GM18505 (cell line): Measurements from ENCODE around the gene AJM1.

Source experiments
- ATAC-seq: cut with Tn5 transposase; IDR thresholded peaks from one replicate; pipeline ENCODE4 v1.9.1; 2021; ENCODE audit not compliant: unreplicated experiment
- POLR2A ChIP-seq: IDR thresholded peaks from 4 replicates; pipeline ENCODE4 v1.6.1; 2011; ENCODE audit warnings: borderline replicate concordance; ENCODE audit not compliant: insufficient read depth, insufficient read length; ENCODE audit errors: extremely low read depth

Gene AJM1

DNA sequence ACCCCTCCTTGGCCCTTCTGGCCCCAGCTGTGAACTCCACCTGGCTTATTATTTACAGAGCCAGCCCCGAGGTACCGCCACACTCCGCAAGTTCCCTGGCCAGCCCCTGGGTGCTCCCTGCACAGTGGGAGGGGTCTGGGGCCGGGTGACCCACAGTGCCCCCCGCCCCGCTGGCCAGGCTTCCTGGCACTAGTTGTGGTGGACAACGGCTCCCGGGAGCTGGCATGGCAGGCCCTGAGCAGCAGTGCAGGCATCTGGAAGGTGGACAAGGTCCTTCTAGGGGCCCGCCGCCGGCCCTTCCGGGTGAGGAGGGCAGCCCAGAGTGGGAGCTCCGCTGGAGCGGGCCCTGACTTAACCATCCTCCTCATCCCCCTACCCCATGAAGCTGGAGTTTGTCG is 13.8 kb downstream of the AJM1 start:
- ATAC-seq = no peak
- TF ChIP-seq POLR2A = no peak

- TF ChIP-seq POLR2A = no peak
- no peak for ATAC-seq
Measured at GRCh38 chr9:136856541-136857141, 14.4 kb downstream of the AJM1 start.

DNA sequence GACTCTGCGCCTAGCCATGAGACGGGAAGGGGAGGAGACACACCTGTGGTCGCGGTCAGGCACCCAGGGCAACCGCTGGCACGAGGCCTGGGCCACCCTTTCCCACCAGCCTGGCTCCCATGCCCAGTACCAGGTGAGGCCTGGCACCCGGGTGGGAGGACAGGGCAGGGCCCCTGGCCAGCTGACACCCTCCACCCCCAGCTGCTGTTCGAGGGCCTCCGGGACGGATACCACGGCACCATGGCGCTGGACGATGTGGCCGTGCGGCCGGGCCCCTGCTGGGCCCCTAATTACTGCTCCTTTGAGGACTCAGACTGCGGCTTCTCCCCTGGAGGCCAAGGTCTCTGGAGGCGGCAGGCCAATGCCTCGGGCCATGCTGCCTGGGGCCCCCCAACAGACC is 14.9 kb downstream of the AJM1 start:
- ATAC-seq = no peak
- TF ChIP-seq POLR2A = no peak

GRCh38 chr9:136857581-136858412 is 15.5 kb downstream of the AJM1 start:
- TF ChIP-seq POLR2A = no peak
- ATAC-seq = no peak

GRCh38 chr9:136858452-136858843 is 16.2 kb downstream of the AJM1 start:
- TF ChIP-seq POLR2A = no peak
- no peak for ATAC-seq

GRCh38 chr9:136858844-136859757 is 16.8 kb downstream of the AJM1 start:
- ATAC-seq = no peak
- TF ChIP-seq POLR2A = no peak

- TF ChIP-seq POLR2A = no peak
- ATAC-seq = no peak
Measured at GRCh38 chr9:136860529-136860928, 18.3 kb downstream of the AJM1 start.

- TF ChIP-seq POLR2A = no peak
- no peak for ATAC-seq
Measured at GRCh38 chr9:136860933-136861873, 18.9 kb downstream of the AJM1 start.

DNA sequence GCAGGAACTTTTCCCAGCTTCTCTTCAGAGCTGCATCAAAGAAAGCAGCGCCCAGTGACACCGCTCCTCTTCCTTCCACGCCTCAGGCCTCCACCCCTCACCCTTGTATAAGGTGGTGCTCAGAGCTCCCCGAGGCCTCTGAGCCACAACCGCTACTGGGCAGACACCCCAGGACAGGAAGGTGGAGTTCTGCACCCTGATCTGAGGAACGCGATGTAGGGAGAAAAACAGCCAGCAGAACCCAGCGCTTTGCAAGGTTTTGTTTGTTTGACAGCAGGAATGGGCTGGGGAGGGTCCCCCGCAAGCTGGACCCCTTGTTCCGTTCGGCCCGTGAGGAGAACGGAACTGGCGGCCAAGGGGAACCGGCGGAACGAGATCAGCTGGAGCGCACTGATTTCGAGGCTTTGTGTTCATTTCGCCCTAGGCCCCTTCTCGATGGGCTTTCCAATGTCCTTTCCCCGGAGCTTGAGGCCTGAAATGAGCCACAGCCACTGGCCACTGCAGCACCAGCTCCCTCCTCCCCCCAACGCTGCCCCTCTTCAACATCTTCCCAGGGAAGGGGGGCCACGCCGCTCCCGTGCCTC is 19.7 kb downstream of the AJM1 start:
- ATAC-seq = no peak
- no peak for TF ChIP-seq POLR2A

GRCh38 chr9:136862849-136863622 is 20.8 kb downstream of the AJM1 start:
- TF ChIP-seq POLR2A = no peak
- ATAC-seq = no peak

DNA sequence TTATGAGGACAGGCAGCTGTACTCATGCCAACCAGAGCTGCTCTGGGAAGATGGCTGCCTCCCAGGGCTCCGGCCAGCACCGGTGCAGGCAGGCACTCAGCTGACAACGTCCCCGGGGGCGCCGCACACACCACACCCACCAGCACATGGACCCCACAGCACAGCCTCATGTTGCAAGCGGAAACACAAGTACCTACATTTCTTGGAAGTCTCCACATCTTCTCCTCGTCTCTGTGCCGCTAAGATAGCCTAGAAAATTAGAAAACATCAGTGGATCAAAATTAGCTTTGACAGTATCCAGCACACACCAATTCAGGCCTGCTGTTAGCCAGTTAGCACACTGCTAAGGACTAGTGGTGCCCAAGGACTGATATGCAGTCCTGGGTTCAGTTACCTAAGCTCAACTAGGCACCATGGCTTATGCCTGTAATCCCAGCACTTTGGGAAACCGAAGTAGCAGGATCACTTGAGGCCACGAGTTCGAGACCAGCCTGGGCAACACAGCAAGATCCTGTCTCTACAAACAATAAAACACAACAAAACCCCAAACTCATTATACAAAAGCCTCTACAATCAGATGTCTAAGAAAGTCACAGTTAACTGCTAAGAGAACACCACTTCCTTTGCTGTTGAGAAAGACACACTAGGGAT is 21.5 kb downstream of the AJM1 start:
- TF ChIP-seq POLR2A = no peak
- no peak for ATAC-seq
